HL-60 (cell line): ENCODE measurements around the gene POMT2.

Experiments used
- DNase-seq, 2 experiments: peaks; one replicate each; pipeline ENCODE4 v3.0.0-alpha.2; 2010 to 2020; ENCODE audit warnings: low read depth in 1 of 2, low spot score in 1 of 2
- H3K27ac ChIP-seq: fragments of 250-450 bp; sonication (Bioruptor Pico); replicated peaks from 2 replicates; pipeline ENCODE4 v1.5.1; 2020; ENCODE audit warnings: mild to moderate bottlenecking, moderate library complexity
- H3K27me3 ChIP-seq: fragments of 250-450 bp; sonication (Bioruptor Pico); 2 replicates; pipeline ENCODE4 v1.5.1; 2021; ENCODE audit warnings: mild to moderate bottlenecking, moderate library complexity; ENCODE audit not compliant: insufficient read depth, poor library complexity, severe bottlenecking
- H3K4me3 ChIP-seq: replicated peaks from 2 replicates; pipeline ENCODE4 v1.5.1; 2011; ENCODE audit warnings: mild to moderate bottlenecking, control low read depth, low read length; ENCODE audit not compliant: insufficient read depth
- CTCF ChIP-seq: IDR thresholded peaks from one replicate; pipeline ENCODE4 v1.5.1; 2011; ENCODE audit warnings: low read length, control low read depth, inconsistent platforms; ENCODE audit not compliant: insufficient read depth
- GABPA ChIP-seq: IDR thresholded peaks from 2 replicates; pipeline ENCODE4 v1.6.1; 2012; ENCODE audit warnings: low read depth
- POLR2AphosphoS5 ChIP-seq: IDR thresholded peaks from 2 replicates; pipeline ENCODE4 v1.6.1; 2012; ENCODE audit warnings: low read depth
- REST ChIP-seq: IDR thresholded peaks from 2 replicates; pipeline ENCODE4 v1.6.1; 2012; ENCODE audit warnings: low read depth; ENCODE audit not compliant: insufficient replicate concordance
- SPI1 ChIP-seq: IDR thresholded peaks from 2 replicates; pipeline ENCODE4 v1.6.1; 2012; ENCODE audit warnings: low read depth, mild to moderate bottlenecking, borderline replicate concordance

POMT2 gene

GRCh38 chr14:77259025-77259715 is 61.5 kb downstream of the POMT2 start:
- Histone ChIP-seq H3K4me3 (no peak overlapping the region), H3K27ac (no peak overlapping the region), H3K27me3 (no peaks in the 10 kb centered on the region)
- no peak for DNase-seq
- no peak for TF ChIP-seq REST
- TF ChIP-seq POLR2AphosphoS5 = no peak

- TF ChIP-seq GABPA (no peak), POLR2AphosphoS5 (no peak), SPI1 (no peak), CTCF (no peak), REST (no peak)
- Histone ChIP-seq H3K27ac (no peak overlapping the region), H3K4me3 (no peak overlapping the region), H3K27me3 (no peaks in the 10 kb centered on the region)
- DNase-seq = no peak
Observed at GRCh38 chr14:77258566-77258965, 62.1 kb downstream of the POMT2 start.

- no peak for DNase-seq
- TF ChIP-seq CTCF = no peak
- TF ChIP-seq REST = no peak
- no peak for TF ChIP-seq GABPA
Observed at GRCh38 chr14:77257700-77258099, 63.0 kb downstream of the POMT2 start.

GRCh38 chr14:77256694-77257093 is 64.0 kb downstream of the POMT2 start:
- no peak for DNase-seq
- no peak overlapping the region for H3K27ac ChIP-seq
- no peak for TF ChIP-seq REST
- no peak for TF ChIP-seq GABPA
- TF ChIP-seq CTCF = no peak
- no peak for TF ChIP-seq POLR2AphosphoS5
- TF ChIP-seq SPI1 = no peak
- no peaks in the 10 kb centered on the region for H3K27me3 ChIP-seq
- no peak overlapping the region for H3K4me3 ChIP-seq

More at GRCh38 chr14:77257700-77258099, 63.0 kb downstream of the POMT2 start:
- Histone ChIP-seq H3K4me3 (no peak overlapping the region), H3K27ac (no peak overlapping the region), H3K27me3 (no peaks in the 10 kb centered on the region)
